Upper lobe of left lung (tissue), 4 donors: Measurements from ENCODE around the gene TAGLN.

ENCODE experiments used
- POLR2A ChIP-seq, 4 donors: fragments of 450-650 bp; IDR thresholded peaks; one replicate each; pipeline ENCODE4 v1.5.1; 2016 to 2017; ENCODE audit warnings: antibody characterized with exemption in 4 of 4, mild to moderate bottlenecking in 2 of 4
- TF ChIP-seq, protein P1 (sequence below), 6 experiments: fragments of 450-650 bp in 4 of 6; fragments of 200-600 bp in 2 of 6; sonication (generic) in 2 of 6; IDR thresholded peaks; one replicate each; pipeline ENCODE4 v1.5.1; 2016 to 2019; ENCODE audit warnings: antibody characterized with exemption in 6 of 6

- TF ChIP-seq POLR2A (IDR thresholded peaks at IDR 0.05): peak in 2 of 4 donors; percentile 89 to 95
- TF ChIP-seq, protein P1, sequence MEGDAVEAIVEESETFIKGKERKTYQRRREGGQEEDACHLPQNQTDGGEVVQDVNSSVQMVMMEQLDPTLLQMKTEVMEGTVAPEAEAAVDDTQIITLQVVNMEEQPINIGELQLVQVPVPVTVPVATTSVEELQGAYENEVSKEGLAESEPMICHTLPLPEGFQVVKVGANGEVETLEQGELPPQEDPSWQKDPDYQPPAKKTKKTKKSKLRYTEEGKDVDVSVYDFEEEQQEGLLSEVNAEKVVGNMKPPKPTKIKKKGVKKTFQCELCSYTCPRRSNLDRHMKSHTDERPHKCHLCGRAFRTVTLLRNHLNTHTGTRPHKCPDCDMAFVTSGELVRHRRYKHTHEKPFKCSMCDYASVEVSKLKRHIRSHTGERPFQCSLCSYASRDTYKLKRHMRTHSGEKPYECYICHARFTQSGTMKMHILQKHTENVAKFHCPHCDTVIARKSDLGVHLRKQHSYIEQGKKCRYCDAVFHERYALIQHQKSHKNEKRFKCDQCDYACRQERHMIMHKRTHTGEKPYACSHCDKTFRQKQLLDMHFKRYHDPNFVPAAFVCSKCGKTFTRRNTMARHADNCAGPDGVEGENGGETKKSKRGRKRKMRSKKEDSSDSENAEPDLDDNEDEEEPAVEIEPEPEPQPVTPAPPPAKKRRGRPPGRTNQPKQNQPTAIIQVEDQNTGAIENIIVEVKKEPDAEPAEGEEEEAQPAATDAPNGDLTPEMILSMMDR (IDR thresholded peaks at IDR 0.05): peak in 1 of 6 experiments; percentile 56
Measured at GRCh38 chr11:117178210-117179034, 20.7 kb upstream of the TAGLN start, which contains the start of gene SIDT2.
